K562 (cell line): ENCODE data around the gene LYPLA2. TPM values are rescaled to one million over a fixed set of nuclear protein-coding genes. Genes with fewer than 3 reads are reported as not detected.

Experiments
- CCNT2 ChIP-seq: IDR thresholded peaks from 2 replicates; pipeline ENCODE4 v1.6.1; 2011; ENCODE audit warnings: borderline replicate concordance, low read depth, mild to moderate bottlenecking, moderate library complexity, mixed read lengths, low read length; ENCODE audit not compliant: insufficient read length; ENCODE audit errors: extremely low read depth
- E2F5 ChIP-seq: sonication (generic); formaldehyde crosslinking; IDR thresholded peaks from 2 replicates; pipeline ENCODE4 v1.8.0; 2022; ENCODE audit warnings: mild to moderate bottlenecking, missing genetic modification reagents
- E2F8 ChIP-seq: fragments of 450-650 bp; IDR thresholded peaks from 2 replicates; pipeline ENCODE4 v1.7.1; 2018; ENCODE audit warnings: mild to moderate bottlenecking, low read depth; ENCODE audit not compliant: partially characterized antibody
- FOXA3 ChIP-seq, 2 experiments: fragments of 450-650 bp in 1 of 2; sonication (generic) in 1 of 2; formaldehyde crosslinking; IDR thresholded peaks in 1 of 2; conservative IDR thresholded peaks in 1 of 2; 2 replicates each; pipeline versions ENCODE4 v1.4.0 to v1.8.0; 2020 to 2022; ENCODE audit warnings: mild to moderate bottlenecking in 2 of 2, missing genetic modification reagents in 1 of 2
- HMG20A ChIP-seq: fragments of 450-650 bp; formaldehyde crosslinking; conservative IDR thresholded peaks from 2 replicates; pipeline ENCODE4 v1.4.0; 2020; ENCODE audit warnings: mild to moderate bottlenecking, mixed read lengths
- MYC ChIP-seq, 2 experiments: fragments of 250-450 bp in 1 of 2; sonication (Bioruptor Pico) in 1 of 2; IDR thresholded peaks; 2 replicates each; pipeline versions ENCODE4 v1.5.1 to v1.6.1; 2012 to 2021; ENCODE audit warnings: low read depth in 2 of 2, borderline replicate concordance in 1 of 2, improper control_type of control experiment in 1 of 2, low read length in 1 of 2, mild to moderate bottlenecking in 1 of 2, moderate library complexity in 1 of 2
- REST ChIP-seq, 2 experiments: fragments of 450-650 bp; formaldehyde crosslinking in 1 of 2; IDR thresholded peaks; 2 replicates each; pipeline versions ENCODE4 v1.4.0 to v1.6.1; 2014 to 2020; ENCODE audit warnings: mild to moderate bottlenecking in 2 of 2, borderline replicate concordance in 1 of 2, low read depth in 1 of 2
- RNF2 ChIP-seq: sonication (generic); IDR thresholded peaks from 2 replicates; pipeline ENCODE4 v1.6.1; 2016
- SPI1 ChIP-seq: IDR thresholded peaks from 2 replicates; pipeline ENCODE4 v1.6.1; 2011; ENCODE audit warnings: low read depth, low read length, control low read depth, borderline replicate concordance
- TCF7 ChIP-seq: sonication (generic); IDR thresholded peaks from 2 replicates; pipeline ENCODE4 v1.6.1; 2016; ENCODE audit warnings: antibody characterized with exemption, borderline replicate concordance
- TEAD1 ChIP-seq, 2 experiments: fragments of 450-650 bp in 1 of 2; sonication (generic) in 1 of 2; formaldehyde crosslinking; IDR thresholded peaks; 2 replicates each; pipeline versions ENCODE4 v1.4.0 to v1.8.0; 2020 to 2022; ENCODE audit warnings: mild to moderate bottlenecking in 2 of 2, missing genetic modification reagents in 1 of 2
- ZNF274 ChIP-seq: IDR thresholded peaks from 2 replicates; pipeline ENCODE4 v1.6.1; 2011; ENCODE audit warnings: low read depth, mild to moderate bottlenecking, low read length, moderate library complexity, borderline replicate concordance
- ZNF384 ChIP-seq: IDR thresholded peaks from 2 replicates; pipeline ENCODE4 v1.6.1; 2012; ENCODE audit warnings: low read depth, low read length, improper control_type of control experiment
- ZNF589 ChIP-seq: fragments of 200-800 bp; sonication (Bioruptor generic); IDR thresholded peaks from 2 replicates; pipeline ENCODE4 v1.6.1; 2016; ENCODE audit warnings: low read depth, missing genetic modification characterization, missing compliant biosample characterization
- ZNF764 ChIP-seq: fragments of 250-450 bp; sonication (Bioruptor Pico); IDR thresholded peaks from 2 replicates; pipeline ENCODE4 v1.4.0; 2020; ENCODE audit warnings: low read depth, mild to moderate bottlenecking, moderate library complexity
- polyA plus RNA-seq, 8 experiments: library from polyadenylated mRNA; depleted of rRNA in 4 of 8; stranded (reverse) in 5 of 8; unstranded in 3 of 8; fragments of >200 nt; fragmentation: Nextera tagmentation in 2 of 8; fragmentation: Illumina TruSeq in 1 of 8; extraction: Ambion mirVana in 2 of 8; extraction: Trizol in 1 of 8; gene quantifications; 2 replicates each; pipeline versions ENCODE4 v1.2.1 to v1.2.3, GENCODE V29; 2011 to 2014; ENCODE audit warnings: inconsistent platforms in 1 of 8, missing spikeins in 1 of 8
- total RNA-seq, 7 experiments: library from RNA; depleted of rRNA in 6 of 7; stranded (reverse); fragments of >200 nt in 6 of 7; fragmentation: Illumina TruSeq in 2 of 7; extraction: Trizol in 2 of 7; gene quantifications; 2 replicates each; pipeline versions ENCODE4 v1.2.1 to v1.2.3, GENCODE V29; 2011 to 2021; ENCODE audit warnings: low replicate concordance in 1 of 7

The LYPLA2 gene
- total and polyA plus RNA-seq, 9 of the 15 experiments (the other 6 are each of a cell fraction or from before 2014, with no cell fraction given): 3.9 to 128 (median 60.1) TPM

GRCh38 chr1:23809751-23810171 is 18.8 kb downstream of the LYPLA2 start (continued):
- TF ChIP-seq REST (IDR thresholded peaks at IDR 0.05; ENCODE audit: borderline replicate concordance) (peak; percentile 81), REST (CRISPR knock-in tag; IDR thresholded peaks at IDR 0.05; ENCODE audit: low read depth) (no peak), E2F5 (no peak), ZNF764 (CRISPR knock-in tag) (no peak), ZNF384 (no peak), SPI1 (no peak), HMG20A (no peak), E2F8 (peak; percentile 44), TEAD1 (CRISPR knock-in tag; IDR thresholded peaks at IDR 0.05) (0 out of 4 replicates have a peak, but pooled peaks of 1 of the 2 experiments have one; percentile 4), CCNT2 (no peak), RNF2 (no peak), ZNF274 (no peak), ZNF589 (no peak), TCF7 (peak; percentile 99), MYC (IDR thresholded peaks at IDR 0.05; ENCODE audit: low read depth, low read length) (0 out of 2 replicates have a peak, but pooled peaks have one; percentile 35), MYC (CRISPR knock-in tag; IDR thresholded peaks at IDR 0.05; ENCODE audit: borderline replicate concordance, low read depth) (no peak), FOXA3 (CRISPR knock-in tag; conservative IDR thresholded peaks at IDR 0.05 in 1 of 2, IDR thresholded peaks at IDR 0.05 in 1 of 2) (no peak; a peak in 1 of 4 replicates)
